HUES64 (cell line): Measurements from ENCODE around the gene CBX1.
"Not testable (repeated sequence)": the region's sequence is repeated elsewhere in the genome, so short reads cannot be mapped to it uniquely, and the experiment has no call there.

Experiments
- H3K27ac ChIP-seq: 2 replicates; pipeline ENCODE4 v1.7.0; 2013; ENCODE audit warnings: low read depth, low read length, inconsistent platforms
- H3K27me3 ChIP-seq: 2 replicates; pipeline ENCODE4 v1.6.1; 2013; ENCODE audit warnings: mild to moderate bottlenecking, low read length; ENCODE audit not compliant: insufficient read depth
- H3K36me3 ChIP-seq: 2 replicates; pipeline ENCODE4 v1.6.1; 2013; ENCODE audit warnings: mild to moderate bottlenecking, low read length; ENCODE audit not compliant: insufficient read depth
- H3K4me1 ChIP-seq: 2 replicates; pipeline ENCODE4 v1.6.1; 2013; ENCODE audit warnings: mild to moderate bottlenecking, low read length, moderate library complexity; ENCODE audit not compliant: insufficient read depth
- H3K4me3 ChIP-seq: 2 replicates; pipeline ENCODE4 v1.5.1; 2013; ENCODE audit warnings: mild to moderate bottlenecking, low read length, moderate library complexity
- H3K9ac ChIP-seq: 2 replicates; pipeline ENCODE4 v1.6.1; 2013; ENCODE audit warnings: mild to moderate bottlenecking, low read depth, low read length
- H3K9me3 ChIP-seq: 2 replicates; pipeline ENCODE4 v1.6.1; 2013; ENCODE audit warnings: low read depth, low read length; ENCODE audit not compliant: insufficient read depth
- WGBS: fragments of 150-250, 120-280 bp; methylation state at CpG from one replicate; pipeline ENCODE4 v1.1.7; 2013; ENCODE audit warnings: missing lambda C conversion rate; 5-methylcytosine and 5-hydroxymethylcytosine counted together

Gene CBX1

DNA sequence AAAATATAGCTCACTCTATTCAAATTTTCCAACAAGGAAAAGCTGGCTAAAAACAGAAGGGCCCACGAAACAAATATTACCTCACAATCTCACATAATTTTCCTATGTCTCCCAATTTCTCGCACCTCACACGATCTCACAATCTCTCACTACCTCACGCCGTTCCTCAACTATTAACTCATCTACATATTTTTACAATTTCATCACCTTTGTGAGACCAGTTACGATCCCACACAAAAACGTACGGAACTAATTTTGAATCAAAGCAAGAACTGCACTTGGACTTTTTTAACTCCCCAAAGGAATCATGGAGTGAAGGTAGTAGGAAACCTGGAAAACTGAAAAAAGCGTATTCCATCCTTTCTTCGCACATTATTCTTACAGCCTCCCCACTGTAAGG is 1.1 kb downstream of the CBX1 start:
- Histone ChIP-seq H3K9me3 (no peaks in the 10 kb centered on the region), H3K27me3 (no peaks in the 10 kb centered on the region), H3K4me3 (peak overlapping the region; percentile 80), H3K36me3 (peaks cover 5% of the 10 kb centered on the region; the same call in 1 of the 2 replicates), H3K9ac (peak overlapping the region; percentile 85), H3K27ac (peak overlapping the region; percentile 90), H3K4me1 (peaks cover 4% of the 10 kb centered on the region; the same call in 1 of the 2 replicates)
- WGBS: 16% methylated on average over 10 of the region's 10 CpGs

DNA sequence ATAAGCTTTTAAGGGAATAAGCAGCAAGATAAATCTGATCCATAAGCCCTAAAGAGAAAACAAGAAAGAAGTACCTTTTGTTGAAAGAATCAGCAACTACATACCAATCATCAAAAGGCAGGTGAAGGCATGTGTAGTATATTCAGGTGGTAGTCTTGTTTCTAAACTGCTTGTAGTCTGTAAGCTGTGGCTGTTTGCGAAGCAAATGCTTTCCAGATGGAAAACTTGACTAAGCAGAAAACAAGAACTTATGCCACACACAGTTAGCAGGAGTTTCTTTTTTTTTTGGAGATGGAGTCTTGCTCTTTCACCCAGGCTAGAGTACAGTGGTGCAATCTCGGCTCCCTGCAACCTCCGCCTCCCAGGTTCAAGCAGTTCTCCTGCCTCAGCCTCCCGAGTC is 5.7 kb downstream of the CBX1 start:
- Histone ChIP-seq H3K27ac (no peak overlapping the region), H3K4me3 (no peak overlapping the region), H3K27me3 (no peaks in the 10 kb centered on the region), H3K36me3 (peaks cover 14% of the 10 kb centered on the region), H3K4me1 (peaks cover 4% of the 10 kb centered on the region; the same call in 1 of the 2 replicates), H3K9me3 (no peaks in the 10 kb centered on the region), H3K9ac (no peak overlapping the region)
- WGBS: 96% methylated on average over 4 of the region's 4 CpGs

DNA sequence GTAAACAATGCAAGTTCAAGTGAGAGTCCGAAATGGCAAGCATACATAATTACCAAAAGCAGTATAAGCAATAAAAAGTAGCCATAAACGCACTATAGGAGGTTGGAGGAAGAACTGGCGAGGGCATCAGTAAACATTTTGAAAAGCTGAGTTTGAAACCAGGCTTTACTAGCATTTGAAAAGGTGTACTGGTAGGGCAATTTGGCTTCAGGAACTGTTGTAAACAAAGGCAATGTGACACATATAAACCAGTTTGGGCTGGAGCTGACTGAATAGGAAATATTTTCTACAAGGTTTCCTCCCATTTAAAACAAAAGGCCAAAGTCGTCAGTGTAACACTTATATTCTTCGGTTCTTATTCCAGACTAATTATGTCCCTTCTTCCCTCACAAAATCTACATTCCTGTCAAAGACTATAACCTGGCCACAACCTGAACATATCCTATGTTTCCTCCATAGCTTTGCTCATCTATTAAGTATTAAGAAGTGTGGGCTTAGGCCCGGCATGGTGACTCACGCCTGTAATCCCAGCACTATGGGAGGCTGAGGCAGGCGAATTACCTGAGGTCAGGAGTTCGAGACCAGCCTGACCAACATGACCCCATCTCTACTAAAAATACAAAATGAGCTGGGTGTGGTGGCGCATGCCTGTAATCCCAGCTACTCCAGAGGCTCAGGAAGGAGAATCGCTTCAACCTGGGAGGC is 7.8 kb downstream of the CBX1 start:
- WGBS: 93% methylated on average over 11 of the region's 11 CpGs
- H3K36me3 ChIP-seq: peaks cover 14% of the 10 kb centered on the region
- no peak overlapping the region for H3K27ac ChIP-seq
- no peak overlapping the region for H3K4me3 ChIP-seq
- no peaks in the 10 kb centered on the region for H3K27me3 ChIP-seq
- no peaks in the 10 kb centered on the region for H3K9me3 ChIP-seq
- no peak overlapping the region for H3K9ac ChIP-seq
- no peaks in the 10 kb centered on the region for H3K4me1 ChIP-seq

DNA sequence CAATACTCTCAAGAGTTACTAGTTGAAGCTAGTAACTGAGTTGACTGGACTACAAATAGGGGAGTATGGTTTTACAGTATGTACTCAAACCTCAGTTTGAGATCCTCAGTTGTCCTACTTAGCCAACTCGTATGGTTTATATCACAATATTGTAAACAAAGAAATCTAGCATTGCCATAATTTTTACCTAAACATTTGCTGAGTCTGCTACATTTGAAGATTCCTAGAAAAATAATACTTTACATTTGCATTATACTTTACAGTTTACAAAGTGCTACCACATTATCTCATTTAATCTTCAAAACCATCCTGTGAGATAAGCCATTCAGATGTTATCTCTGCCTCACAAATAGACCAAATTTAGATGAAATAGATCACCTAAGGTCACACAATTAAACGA is 16.3 kb downstream of the CBX1 start:
- H3K27ac ChIP-seq: no peak overlapping the region
- no peaks in the 10 kb centered on the region for H3K36me3 ChIP-seq
- no peaks in the 10 kb centered on the region for H3K27me3 ChIP-seq
- WGBS: 84% methylated on average over 2 of the region's 2 CpGs
- no peak overlapping the region for H3K4me3 ChIP-seq
- H3K9ac ChIP-seq: no peak overlapping the region
- no peaks in the 10 kb centered on the region for H3K9me3 ChIP-seq
- H3K4me1 ChIP-seq: no peaks in the 10 kb centered on the region

DNA sequence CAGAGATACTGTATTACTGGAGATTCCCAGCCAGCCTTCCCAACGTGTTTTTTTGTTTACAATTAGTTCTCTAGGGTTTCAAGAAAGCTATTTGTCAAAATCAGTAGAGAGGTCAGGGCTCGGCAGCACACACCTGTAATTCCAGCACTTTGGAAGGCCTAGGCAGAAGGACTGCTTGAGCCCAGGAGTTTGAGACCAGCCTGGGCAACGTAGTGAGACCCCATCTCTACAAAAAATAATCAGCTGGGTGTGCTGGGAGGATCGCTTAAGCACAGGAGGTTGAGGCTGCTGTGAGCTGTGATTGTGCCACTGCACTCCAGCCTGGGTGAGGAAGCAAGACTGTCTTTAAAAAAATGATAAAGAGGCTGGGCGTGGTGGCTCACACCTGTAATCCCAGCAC is 19.4 kb downstream of the CBX1 start:
- Histone ChIP-seq H3K9ac (no peak overlapping the region), H3K36me3 (peaks cover 2% of the 10 kb centered on the region), H3K9me3 (no peaks in the 10 kb centered on the region), H3K4me1 (no peaks in the 10 kb centered on the region), H3K4me3 (no peak overlapping the region), H3K27ac (no peak overlapping the region), H3K27me3 (no peaks in the 10 kb centered on the region)
- WGBS: 90% methylated on average over 5 of the region's 5 CpGs

DNA sequence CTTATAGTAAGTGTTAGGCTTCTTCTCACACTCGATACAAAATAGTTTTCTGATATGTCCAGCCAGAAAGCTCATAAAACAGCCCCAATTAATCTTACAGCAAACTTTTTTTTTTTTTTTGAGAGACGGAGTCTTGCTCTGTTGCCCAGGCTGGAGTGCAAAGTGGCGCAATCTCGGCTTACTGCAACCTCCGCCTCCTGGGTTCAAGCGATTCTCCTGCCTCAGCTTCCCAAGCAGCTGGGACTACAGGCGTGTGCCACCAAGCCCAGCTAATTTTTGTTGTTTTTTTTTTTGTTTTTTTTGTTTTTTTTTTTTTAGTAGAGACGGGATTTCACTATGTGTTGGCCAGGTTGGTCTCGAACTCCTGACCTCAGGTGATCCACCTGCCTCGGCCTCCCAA is 24.1 kb downstream of the CBX1 start:
- H3K9ac ChIP-seq, H3K27ac ChIP-seq, H3K9me3 ChIP-seq, H3K27me3 ChIP-seq, H3K4me1 ChIP-seq, H3K4me3 ChIP-seq: not testable (repeated sequence)
- H3K36me3 ChIP-seq: peaks cover 44% of the 10 kb centered on the region
- WGBS: 96% methylated on average over 10 of the region's 10 CpGs

DNA sequence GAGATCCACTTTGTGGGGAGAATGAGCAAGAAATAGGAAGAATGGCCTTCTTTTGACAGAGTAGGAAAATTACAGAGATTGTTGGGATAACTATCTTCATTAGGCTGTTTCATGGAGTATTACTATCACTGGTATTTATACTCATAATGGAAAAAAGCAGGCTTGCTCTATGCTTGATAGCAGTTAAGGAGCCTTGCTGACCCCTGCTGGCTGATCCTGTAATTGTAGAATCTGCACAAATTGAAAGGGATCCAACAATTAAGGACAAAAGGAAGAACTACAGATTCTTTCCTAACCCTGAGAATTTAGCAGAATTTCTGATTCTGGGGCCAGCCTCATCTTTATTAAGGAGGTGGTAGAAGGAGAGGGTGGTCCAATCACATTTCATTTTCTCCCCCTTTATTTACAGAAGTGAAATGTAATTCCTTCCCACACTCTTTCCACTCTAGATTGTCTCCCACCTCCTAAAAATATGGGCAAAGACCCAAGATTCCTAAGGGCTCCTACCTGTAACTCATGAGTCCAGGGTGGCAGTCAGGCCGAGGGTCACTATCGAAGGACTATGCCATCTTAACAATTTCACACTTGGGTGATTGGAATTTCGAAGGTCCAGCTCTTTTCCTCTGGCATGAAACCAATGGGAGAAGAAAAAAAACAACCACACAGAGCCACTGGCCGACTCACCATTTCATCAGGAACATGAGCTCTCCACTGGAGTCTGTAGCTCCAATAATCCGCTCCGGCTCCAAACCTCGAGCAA is 26.8 kb downstream of the CBX1 start:
- H3K9ac ChIP-seq: no peak overlapping the region
- peaks cover 70% of the 10 kb centered on the region for H3K36me3 ChIP-seq
- H3K4me3 ChIP-seq: no peak overlapping the region
- no peak overlapping the region for H3K27ac ChIP-seq
- WGBS: 97% methylated on average over 7 of the region's 7 CpGs
- no peaks in the 10 kb centered on the region for H3K4me1 ChIP-seq
- no peaks in the 10 kb centered on the region for H3K27me3 ChIP-seq
- H3K9me3 ChIP-seq: no peaks in the 10 kb centered on the region

DNA sequence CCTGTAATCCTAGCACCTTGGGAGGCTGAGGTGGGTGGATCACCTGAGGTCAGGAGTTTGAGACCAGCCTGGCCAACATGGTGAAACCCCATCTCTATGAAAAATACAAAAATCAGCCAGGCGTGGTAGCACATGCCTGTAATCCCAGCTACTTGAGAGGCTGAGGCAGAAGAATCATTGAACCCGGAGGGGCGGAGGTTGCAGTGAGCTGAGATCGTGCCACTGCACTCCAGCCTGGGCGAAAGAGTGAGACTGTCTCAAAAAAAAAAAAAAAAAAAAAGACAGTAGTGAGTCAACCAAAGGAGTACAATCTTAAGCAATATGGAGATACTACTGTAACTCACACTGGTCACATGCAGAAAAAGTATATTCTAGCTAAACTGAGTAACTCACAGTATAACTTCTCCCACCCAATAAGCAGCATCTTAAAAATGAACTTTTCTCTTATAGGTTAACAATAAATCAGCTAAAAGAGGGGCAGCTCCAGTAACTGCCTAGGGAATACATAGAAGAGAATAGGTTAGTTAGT is 27.6 kb downstream of the CBX1 start:
- H3K36me3 ChIP-seq: peaks cover 75% of the 10 kb centered on the region
- H3K9ac ChIP-seq, H3K9me3 ChIP-seq, H3K4me1 ChIP-seq, H3K27me3 ChIP-seq, H3K4me3 ChIP-seq, H3K27ac ChIP-seq: not testable (repeated sequence)
- 96% methylated on average over 5 of the region's 5 CpGs for WGBS

DNA sequence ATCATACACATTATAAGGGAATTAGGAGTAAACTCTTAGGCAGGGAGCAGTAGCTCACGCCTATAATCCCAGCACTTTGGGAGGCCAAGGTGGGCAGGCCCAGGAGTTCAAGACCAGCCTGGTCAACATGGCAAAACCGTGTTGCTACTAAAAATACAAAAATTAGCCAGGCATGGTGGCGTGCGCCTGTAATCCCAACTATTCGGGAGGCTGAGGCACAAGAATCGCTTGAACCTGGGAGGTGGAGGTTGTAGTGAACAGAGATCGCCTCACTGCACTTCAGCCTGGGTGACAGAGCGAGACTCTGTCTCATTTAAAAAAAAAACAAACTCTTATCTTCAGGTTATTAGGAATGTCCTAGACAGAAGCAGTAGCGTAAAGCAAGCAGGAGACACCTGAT is 28.5 kb downstream of the CBX1 start:
- WGBS: 94% methylated on average over 9 of the region's 9 CpGs
- H3K9ac ChIP-seq, H3K27ac ChIP-seq, H3K9me3 ChIP-seq, H3K27me3 ChIP-seq, H3K4me3 ChIP-seq, H3K4me1 ChIP-seq: not testable (repeated sequence)
- peaks cover 80% of the 10 kb centered on the region for H3K36me3 ChIP-seq

DNA sequence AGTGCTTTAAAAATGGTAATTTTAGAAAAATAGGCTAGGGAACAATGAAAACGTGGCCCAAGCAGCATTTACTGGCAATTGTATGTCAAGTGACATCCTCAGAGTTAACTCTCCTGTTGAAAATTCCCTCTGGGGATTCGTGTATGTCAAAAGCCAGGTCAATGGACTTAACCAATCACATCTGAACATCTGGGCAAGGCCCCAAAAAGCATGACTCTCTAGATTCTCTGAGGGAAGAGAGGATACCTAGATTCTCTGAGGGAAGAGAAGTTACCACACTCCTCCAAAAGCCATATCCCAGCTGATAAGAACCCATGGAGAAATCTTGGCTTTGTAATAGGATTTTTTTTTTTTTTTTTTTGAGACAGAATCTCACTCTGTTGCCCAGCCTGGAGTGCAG is 29.6 kb downstream of the CBX1 start:
- Histone ChIP-seq H3K9me3 (no peaks in the 10 kb centered on the region), H3K36me3 (peaks cover 87% of the 10 kb centered on the region), H3K27ac (no peak overlapping the region), H3K4me1 (no peaks in the 10 kb centered on the region), H3K4me3 (no peak overlapping the region), H3K9ac (no peak overlapping the region), H3K27me3 (no peaks in the 10 kb centered on the region)
- WGBS: 89% methylated on average over 2 of the region's 2 CpGs

DNA sequence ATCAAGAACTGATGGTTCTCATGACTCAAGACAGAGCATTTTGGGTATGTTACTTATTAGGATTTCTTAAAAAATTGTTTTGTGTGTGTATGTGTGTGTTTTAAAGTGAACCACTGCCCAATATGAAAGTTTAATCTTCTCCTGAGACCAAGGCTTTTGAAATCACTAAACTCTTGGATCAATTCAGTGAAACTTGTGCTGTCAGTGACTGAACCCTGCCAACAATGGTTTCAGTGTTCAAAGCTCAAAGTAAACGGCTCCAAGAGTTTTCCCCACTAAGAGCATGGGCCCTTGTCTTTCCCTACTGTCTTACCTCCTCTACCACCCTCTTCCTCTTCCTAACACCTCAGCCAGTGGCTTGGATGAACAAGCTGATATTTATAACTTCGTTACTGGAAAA is 31.1 kb downstream of the CBX1 start:
- Histone ChIP-seq H3K4me1 (no peaks in the 10 kb centered on the region), H3K36me3 (peaks cover 78% of the 10 kb centered on the region), H3K4me3 (no peak overlapping the region), H3K9me3 (no peaks in the 10 kb centered on the region), H3K27ac (no peak overlapping the region), H3K9ac (no peak overlapping the region), H3K27me3 (no peaks in the 10 kb centered on the region)
- WGBS: 94% methylated on average over 2 of the region's 2 CpGs
